ENCODE results near the gene TMEM273.
A peak's percentile ranks its signal among the peaks of the same experiment; 100 is the strongest.

The TMEM273 gene

DNA sequence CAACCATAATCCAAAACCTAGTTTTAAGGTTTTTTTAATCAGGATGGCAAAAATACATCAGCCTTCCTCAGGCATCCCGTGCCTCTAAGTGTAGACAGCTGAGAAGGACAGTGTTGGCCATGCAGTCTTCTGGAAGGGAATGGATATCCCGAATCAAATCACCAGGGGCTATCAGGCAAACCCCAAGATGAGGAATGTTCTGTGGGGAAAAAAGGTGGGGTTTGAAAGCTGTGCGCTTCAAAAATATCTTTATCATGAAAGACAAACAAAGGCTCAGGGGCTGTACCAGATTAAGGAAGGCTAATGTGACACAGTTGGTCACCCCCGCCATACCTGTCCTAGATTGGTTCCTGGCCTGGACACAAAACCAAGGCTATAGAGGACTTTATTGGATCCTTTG lies 5.4 kb downstream of the TMEM273 start:
- Histone ChIP-seq H2BK12ac (ENCODE audit: low read length) (no peak overlapping the region), H4K8ac (ENCODE audit: low read depth, low read length) (no peak overlapping the region), H2AFZ (ENCODE audit: low read length) (no peak overlapping the region), H3K79me1 (ENCODE audit: low read depth, low read length) (no peaks in the 10 kb centered on the region), H2BK15ac (ENCODE audit: low read length) (no peak overlapping the region), H3K23ac (ENCODE audit: low read depth, low read length, poor library complexity) (peak overlapping the region; percentile 43), H4K91ac (ENCODE audit: low read depth, low read length, poor library complexity) (no peak overlapping the region), H3K4me3 (ENCODE audit: low read length in 2 of 2) (no peak overlapping the region), H3K18ac (ENCODE audit: low read length) (no peak overlapping the region), H2AK5ac (ENCODE audit: low read depth, low read length) (no peak overlapping the region), H3K4ac (ENCODE audit: low read length) (no peak overlapping the region), H3K4me2 (ENCODE audit: insufficient read depth, low read length, poor library complexity, severe bottlenecking) (no peak overlapping the region), H3K36me3 (replicated peaks in 1 of 2; ENCODE audit: control insufficient read depth in 2 of 2, insufficient read depth in 2 of 2, low read length in 2 of 2) (no peaks in the 10 kb centered on the region), H3K27me3 (ENCODE audit: control insufficient read depth in 3 of 3, insufficient read depth in 3 of 3, low read depth in 1 of 3, low read length in 3 of 3) (peaks cover 0 to 9% (median 0%) of the 10 kb centered on the region in 3 experiments), H3K4me1 (ENCODE audit: control insufficient read depth in 2 of 2, insufficient read depth in 1 of 2, low read depth in 1 of 2, low read length in 2 of 2) (no peaks in the 10 kb centered on the region), H2BK120ac (ENCODE audit: low read depth, low read length) (no peak overlapping the region), H3K9ac (ENCODE audit: low read depth, low read length, poor library complexity) (no peak overlapping the region), H3K9me3 (replicated peaks in 1 of 2; ENCODE audit: control insufficient read depth in 2 of 2, insufficient read depth in 1 of 2, low read depth in 1 of 2, low read length in 2 of 2) (no peaks in the 10 kb centered on the region), H3K14ac (ENCODE audit: low read length) (no peak overlapping the region), H2BK5ac (ENCODE audit: low read length) (no peak overlapping the region), H3K27ac (replicated peaks; ENCODE audit: low read length) (no peak overlapping the region)
- no CpG with 5 or more reads among the region's 4 CpGs for WGBS, 2 donors (ENCODE audit: extremely low coverage in 2 of 2, insufficient read length in 2 of 2, insufficient replicate concordance in 1 of 2)
- no peak for DNase-seq (ENCODE audit: low spot score)

DNA sequence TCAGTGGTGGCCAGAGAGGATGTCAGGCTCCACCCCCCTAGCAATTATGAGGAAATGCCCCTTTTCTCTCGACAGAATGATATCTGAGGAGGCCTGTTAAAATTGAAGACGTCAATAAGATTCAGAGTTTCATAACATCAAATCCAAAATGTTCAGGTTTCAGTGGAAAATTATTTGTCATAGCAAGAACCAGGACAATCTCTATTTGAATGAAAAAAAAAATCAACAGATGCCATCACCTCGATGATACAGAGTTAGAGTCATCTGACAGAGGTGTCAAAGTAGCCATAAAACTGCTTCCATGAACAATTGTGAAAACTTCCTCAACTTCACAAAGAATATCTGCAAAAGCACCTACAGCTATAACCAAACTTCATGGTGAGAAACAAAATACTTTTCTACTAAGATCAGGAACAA lies 7.7 kb downstream of the TMEM273 start:
- WGBS, 2 donors (ENCODE audit: extremely low coverage in 2 of 2, insufficient read length in 2 of 2, insufficient replicate concordance in 1 of 2), result no CpG with 5 or more reads among the region's 3 CpGs
- H3K27ac ChIP-seq (replicated peaks; ENCODE audit: low read length), result no peak overlapping the region
- H3K4me3 ChIP-seq (ENCODE audit: low read length in 2 of 2), result no peak overlapping the region
- no peak overlapping the region for H2BK5ac ChIP-seq (ENCODE audit: low read length)
- no peak overlapping the region for H4K8ac ChIP-seq (ENCODE audit: low read depth, low read length)
- peak overlapping the region; percentile 25 for H3K23ac ChIP-seq (ENCODE audit: low read depth, low read length, poor library complexity)
- H3K79me1 ChIP-seq (ENCODE audit: low read depth, low read length), result no peaks in the 10 kb centered on the region
- no peaks in the 10 kb centered on the region for H3K9me3 ChIP-seq (replicated peaks in 1 of 2; ENCODE audit: control insufficient read depth in 2 of 2, insufficient read depth in 1 of 2, low read depth in 1 of 2, low read length in 2 of 2)
- H3K4ac ChIP-seq (ENCODE audit: low read length), result no peak overlapping the region
- no peak overlapping the region for H3K14ac ChIP-seq (ENCODE audit: low read length)
- H4K91ac ChIP-seq (ENCODE audit: low read depth, low read length, poor library complexity), result no peak overlapping the region
- peaks cover 0 to 3% of the 10 kb centered on the region in 2 donors for H3K4me1 ChIP-seq (ENCODE audit: control insufficient read depth in 2 of 2, insufficient read depth in 1 of 2, low read depth in 1 of 2, low read length in 2 of 2)
- no peak overlapping the region for H3K4me2 ChIP-seq (ENCODE audit: insufficient read depth, low read length, poor library complexity, severe bottlenecking)
- H3K27me3 ChIP-seq (ENCODE audit: control insufficient read depth in 3 of 3, insufficient read depth in 3 of 3, low read depth in 1 of 3, low read length in 3 of 3), result peaks cover 0 to 4% (median 0%) of the 10 kb centered on the region in 3 experiments
- no peak overlapping the region for H3K9ac ChIP-seq (ENCODE audit: low read depth, low read length, poor library complexity)
- no peak overlapping the region for H2AFZ ChIP-seq (ENCODE audit: low read length)
- no peak overlapping the region for H2BK15ac ChIP-seq (ENCODE audit: low read length)
- DNase-seq (ENCODE audit: low spot score), result no peak
- H2BK12ac ChIP-seq (ENCODE audit: low read length), result no peak overlapping the region
- no peaks in the 10 kb centered on the region for H3K36me3 ChIP-seq (replicated peaks in 1 of 2; ENCODE audit: control insufficient read depth in 2 of 2, insufficient read depth in 2 of 2, low read length in 2 of 2)
- no peak overlapping the region for H3K18ac ChIP-seq (ENCODE audit: low read length)
- no peak overlapping the region for H2BK120ac ChIP-seq (ENCODE audit: low read depth, low read length)
- no peak overlapping the region for H2AK5ac ChIP-seq (ENCODE audit: low read depth, low read length)

GRCh38 chr10:49179699-49180443 lies 8.3 kb downstream of the TMEM273 start:
- H3K9ac ChIP-seq (ENCODE audit: low read depth, low read length, poor library complexity), result no peak overlapping the region
- H2AK5ac ChIP-seq (ENCODE audit: low read depth, low read length), result no peak overlapping the region
- no peak overlapping the region for H3K18ac ChIP-seq (ENCODE audit: low read length)
- H3K27me3 ChIP-seq (ENCODE audit: control insufficient read depth in 3 of 3, insufficient read depth in 3 of 3, low read depth in 1 of 3, low read length in 3 of 3), result peaks cover 0 to 4% (median 0%) of the 10 kb centered on the region in 3 experiments
- H3K23ac ChIP-seq (ENCODE audit: low read depth, low read length, poor library complexity), result peak overlapping the region; percentile 25
- H2BK15ac ChIP-seq (ENCODE audit: low read length), result no peak overlapping the region
- no peak overlapping the region for H4K91ac ChIP-seq (ENCODE audit: low read depth, low read length, poor library complexity)
- no peak overlapping the region for H2BK12ac ChIP-seq (ENCODE audit: low read length)
- no peak overlapping the region for H3K14ac ChIP-seq (ENCODE audit: low read length)
- no peak overlapping the region for H3K4ac ChIP-seq (ENCODE audit: low read length)
- H2BK5ac ChIP-seq (ENCODE audit: low read length), result no peak overlapping the region
- peak overlapping the region in 1 of 2 donors; percentile 10 for H3K4me3 ChIP-seq (ENCODE audit: low read length in 2 of 2)
- H3K27ac ChIP-seq (replicated peaks; ENCODE audit: low read length), result no peak overlapping the region
- H3K36me3 ChIP-seq (replicated peaks in 1 of 2; ENCODE audit: control insufficient read depth in 2 of 2, insufficient read depth in 2 of 2, low read length in 2 of 2), result no peaks in the 10 kb centered on the region
- peaks cover 0 to 4% of the 10 kb centered on the region in 2 donors for H3K4me1 ChIP-seq (ENCODE audit: control insufficient read depth in 2 of 2, insufficient read depth in 1 of 2, low read depth in 1 of 2, low read length in 2 of 2)
- DNase-seq (ENCODE audit: low spot score), result no peak
- H3K4me2 ChIP-seq (ENCODE audit: insufficient read depth, low read length, poor library complexity, severe bottlenecking), result no peak overlapping the region
- no peak overlapping the region for H4K8ac ChIP-seq (ENCODE audit: low read depth, low read length)
- WGBS, 2 donors (ENCODE audit: extremely low coverage in 2 of 2, insufficient read length in 2 of 2, insufficient replicate concordance in 1 of 2), result no CpG with 5 or more reads among the region's 10 CpGs
- no peaks in the 10 kb centered on the region for H3K9me3 ChIP-seq (replicated peaks in 1 of 2; ENCODE audit: control insufficient read depth in 2 of 2, insufficient read depth in 1 of 2, low read depth in 1 of 2, low read length in 2 of 2)
- H2BK120ac ChIP-seq (ENCODE audit: low read depth, low read length), result peak overlapping the region; percentile 22
- H2AFZ ChIP-seq (ENCODE audit: low read length), result no peak overlapping the region
- H3K79me1 ChIP-seq (ENCODE audit: low read depth, low read length), result no peaks in the 10 kb centered on the region

GRCh38 chr10:49178489-49179471 lies 9.4 kb downstream of the TMEM273 start:
- no peak overlapping the region for H3K14ac ChIP-seq (ENCODE audit: low read length)
- H3K4me2 ChIP-seq (ENCODE audit: insufficient read depth, low read length, poor library complexity, severe bottlenecking), result no peak overlapping the region
- no peak overlapping the region for H2AK5ac ChIP-seq (ENCODE audit: low read depth, low read length)
- H2BK5ac ChIP-seq (ENCODE audit: low read length), result no peak overlapping the region
- peaks cover 0 to 4% (median 0%) of the 10 kb centered on the region in 3 experiments for H3K27me3 ChIP-seq (ENCODE audit: control insufficient read depth in 3 of 3, insufficient read depth in 3 of 3, low read depth in 1 of 3, low read length in 3 of 3)
- no peak overlapping the region for H4K91ac ChIP-seq (ENCODE audit: low read depth, low read length, poor library complexity)
- no peak overlapping the region for H2AFZ ChIP-seq (ENCODE audit: low read length)
- H3K23ac ChIP-seq (ENCODE audit: low read depth, low read length, poor library complexity), result no peak overlapping the region
- no peak for DNase-seq (ENCODE audit: low spot score)
- H2BK15ac ChIP-seq (ENCODE audit: low read length), result no peak overlapping the region
- H4K8ac ChIP-seq (ENCODE audit: low read depth, low read length), result no peak overlapping the region
- H2BK120ac ChIP-seq (ENCODE audit: low read depth, low read length), result no peak overlapping the region
- H3K9me3 ChIP-seq (replicated peaks in 1 of 2; ENCODE audit: control insufficient read depth in 2 of 2, insufficient read depth in 1 of 2, low read depth in 1 of 2, low read length in 2 of 2), result no peaks in the 10 kb centered on the region
- H3K79me1 ChIP-seq (ENCODE audit: low read depth, low read length), result no peaks in the 10 kb centered on the region
- no peaks in the 10 kb centered on the region for H3K36me3 ChIP-seq (replicated peaks in 1 of 2; ENCODE audit: control insufficient read depth in 2 of 2, insufficient read depth in 2 of 2, low read length in 2 of 2)
- H3K4me3 ChIP-seq (ENCODE audit: low read length in 2 of 2), result no peak overlapping the region
- H3K18ac ChIP-seq (ENCODE audit: low read length), result no peak overlapping the region
- H3K4me1 ChIP-seq (ENCODE audit: control insufficient read depth in 2 of 2, insufficient read depth in 1 of 2, low read depth in 1 of 2, low read length in 2 of 2), result peaks cover 0 to 4% of the 10 kb centered on the region in 2 donors
- no peak overlapping the region for H3K27ac ChIP-seq (replicated peaks; ENCODE audit: low read length)
- H3K4ac ChIP-seq (ENCODE audit: low read length), result no peak overlapping the region
- H2BK12ac ChIP-seq (ENCODE audit: low read length), result no peak overlapping the region
- no CpG with 5 or more reads among the region's 6 CpGs for WGBS, 2 donors (ENCODE audit: extremely low coverage in 2 of 2, insufficient read length in 2 of 2, insufficient replicate concordance in 1 of 2)
- no peak overlapping the region for H3K9ac ChIP-seq (ENCODE audit: low read depth, low read length, poor library complexity)

All from neuronal stem cell (in vitro differentiated cells).